ENCODE measurements around the gene NPFFR1.

GRCh38 chr10:70306181-70306705 lies 22.4 kb upstream of the NPFFR1 start:
- no peak for TF ChIP-seq CTCF (IDR thresholded peaks at IDR 0.05 in 4 of 5, conservative IDR thresholded peaks at IDR 0.05 in 1 of 5)
- TF ChIP-seq POLR2A (IDR thresholded peaks at IDR 0.05): no peak
